Measurements from ENCODE around the gene HES5.

Gene HES5

DNA sequence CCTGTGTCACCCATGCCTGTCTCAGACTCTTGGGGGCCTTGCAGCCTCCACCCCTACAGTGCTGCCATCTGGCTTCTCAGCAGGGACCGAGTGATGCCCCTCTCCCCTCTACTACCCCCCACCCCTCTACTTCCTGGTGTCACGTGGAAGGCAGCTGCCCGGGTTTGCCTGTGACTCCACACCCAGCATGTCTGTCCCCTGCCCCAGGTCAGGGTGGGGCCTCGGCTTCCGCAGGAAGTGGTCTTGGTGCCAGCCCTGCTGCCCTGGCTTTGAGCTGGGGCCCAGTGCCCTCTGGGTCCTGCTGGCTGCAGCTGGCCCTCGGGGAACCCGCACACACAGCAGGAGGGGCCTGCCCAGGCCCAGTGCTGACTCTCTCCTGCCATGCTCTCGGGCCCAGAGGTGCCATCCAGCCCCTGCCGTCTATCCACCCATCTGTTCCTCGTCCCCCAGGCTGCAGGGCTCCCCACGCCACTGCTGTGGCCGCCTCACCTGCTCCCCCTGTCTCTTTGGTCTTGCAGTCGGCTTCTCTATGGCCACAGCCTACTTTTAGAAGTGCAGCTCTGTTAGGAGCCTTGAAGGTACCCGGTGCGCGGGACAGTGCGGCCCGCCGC lies 30.0 kb downstream of the HES5 start:
- no peak for DNase-seq (ENCODE audit: low read depth in 2 of 2)

DNA sequence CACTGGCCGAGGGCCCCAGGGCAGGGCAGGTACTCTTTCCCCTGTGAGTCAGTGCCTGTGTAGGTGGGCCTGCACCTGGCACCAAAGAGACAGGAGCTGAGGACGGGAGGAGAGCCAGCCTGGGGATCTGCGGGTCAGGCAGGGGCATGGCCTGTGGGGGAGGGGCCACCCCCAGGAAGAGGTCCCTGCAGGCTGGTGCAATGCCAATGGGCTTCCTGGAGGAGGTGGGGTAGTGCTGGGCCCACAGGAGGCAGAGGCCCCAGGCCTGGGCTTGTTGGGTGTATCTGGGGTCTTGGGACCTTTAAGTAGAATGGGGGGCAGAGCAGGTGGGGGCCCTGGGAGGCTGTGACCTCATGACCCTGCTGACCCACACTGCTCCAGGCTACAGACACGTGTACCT lies 30.8 kb downstream of the HES5 start:
- DNase-seq (ENCODE audit: low read depth in 2 of 2), result no peak

DNA sequence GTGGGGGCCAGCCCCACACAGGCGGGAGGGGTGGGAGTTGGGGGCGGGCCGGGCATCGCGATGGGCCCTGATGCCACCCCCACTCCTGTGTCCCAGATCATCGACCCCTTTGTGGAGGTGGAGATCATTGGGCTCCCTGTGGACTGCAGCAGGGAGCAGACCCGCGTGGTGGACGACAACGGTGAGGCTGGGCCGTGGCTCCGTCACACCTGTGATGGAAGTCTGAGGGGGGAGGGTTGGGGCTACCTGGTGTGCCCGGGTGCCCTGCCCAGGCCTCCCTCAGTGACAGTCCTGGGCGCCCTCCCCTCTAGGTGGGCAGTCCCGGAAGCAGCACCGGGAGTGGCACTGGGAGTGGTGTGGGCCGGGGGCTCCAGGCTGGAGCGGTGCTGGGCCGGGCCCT lies 31.4 kb downstream of the HES5 start:
- DNase-seq (ENCODE audit: low read depth in 2 of 2), result no peak

DNA sequence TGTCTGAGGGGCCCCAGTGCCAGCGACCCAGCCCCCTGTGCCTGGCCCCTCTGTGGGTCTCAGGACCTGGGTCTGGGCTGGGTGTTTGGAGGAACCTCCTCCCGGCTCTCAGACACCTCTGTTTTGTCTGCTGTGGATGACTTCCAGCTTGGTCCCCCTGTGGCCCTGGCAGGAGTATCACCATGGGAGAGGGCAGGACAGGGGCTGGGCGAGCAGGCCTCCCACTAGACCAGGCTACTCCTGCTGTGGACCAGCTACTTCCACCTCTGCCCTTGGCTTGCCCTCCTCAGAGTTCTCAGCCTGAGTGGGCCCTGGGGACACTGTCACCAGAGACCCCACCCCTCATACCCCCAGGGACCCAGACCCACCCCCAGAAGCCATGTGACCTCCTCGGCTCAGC lies 32.2 kb downstream of the HES5 start:
- DNase-seq (ENCODE audit: low read depth in 2 of 2), result no peak

DNA sequence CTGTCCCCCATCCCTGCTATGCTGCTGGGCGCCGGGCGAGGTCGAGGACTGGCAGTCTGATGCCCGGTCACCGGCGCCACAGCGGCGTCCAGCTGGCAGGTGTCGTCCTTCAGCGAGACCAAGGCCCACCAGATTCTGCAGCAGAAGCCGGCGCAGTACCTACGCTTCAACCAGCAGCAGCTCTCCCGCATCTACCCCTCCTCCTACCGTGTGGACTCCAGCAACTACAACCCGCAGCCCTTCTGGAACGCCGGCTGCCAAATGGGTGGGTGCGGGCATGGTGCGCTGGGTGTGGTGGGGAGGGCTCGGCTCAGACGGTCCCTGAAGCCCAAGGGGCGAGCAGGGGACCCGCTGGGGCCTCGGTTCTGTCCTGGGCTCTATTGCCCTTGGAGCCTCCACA lies 33.3 kb downstream of the HES5 start:
- DNase-seq (ENCODE audit: low read depth in 2 of 2), result no peak

DNA sequence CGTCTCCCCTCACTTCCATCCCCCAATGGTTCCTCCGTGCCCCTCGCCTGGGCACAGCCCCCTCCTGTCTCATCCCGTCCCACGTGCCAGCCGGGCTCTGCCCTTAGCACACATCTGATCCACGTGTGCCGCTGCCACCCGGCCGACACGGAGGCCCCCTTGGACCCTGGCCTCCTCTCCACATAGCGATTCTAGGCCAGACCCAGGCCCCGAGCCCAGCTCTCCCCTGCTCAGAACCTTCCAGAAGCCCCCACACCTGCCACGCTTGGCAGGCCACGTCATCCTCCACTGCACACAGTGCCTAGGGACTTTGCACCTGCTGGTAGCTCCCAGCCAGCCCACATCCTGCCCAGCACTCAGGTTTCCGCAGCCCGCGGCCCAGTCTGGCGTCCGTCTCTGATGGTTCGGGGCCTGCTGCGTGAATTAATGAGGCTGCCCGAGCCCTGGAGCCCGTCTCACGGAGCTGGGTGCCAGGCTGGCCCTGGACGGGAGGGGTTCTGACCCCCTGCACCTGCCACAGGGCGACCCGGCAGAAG lies 33.9 kb downstream of the HES5 start:
- DNase-seq (ENCODE audit: low read depth in 2 of 2), result no peak

DNA sequence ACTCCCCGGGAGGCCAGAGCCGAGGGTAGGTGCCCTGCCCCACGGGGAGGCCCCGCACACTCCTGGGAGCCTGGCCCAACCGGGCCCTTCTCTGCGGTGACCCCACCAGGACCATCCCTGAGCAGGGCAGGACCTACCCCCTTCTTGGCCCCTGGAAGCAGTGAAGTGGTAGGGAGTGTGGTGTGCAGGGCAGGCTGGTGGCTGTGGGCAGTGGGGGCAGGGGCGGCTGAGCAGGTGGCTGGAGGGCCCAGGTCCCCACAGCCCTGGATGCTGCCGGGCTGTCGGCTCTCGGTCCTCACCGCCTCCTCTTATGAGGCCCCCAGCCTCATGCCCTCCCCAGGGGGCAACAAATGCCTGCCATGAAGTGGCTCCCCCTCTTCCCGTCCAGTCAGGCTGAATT lies 34.5 kb downstream of the HES5 start:
- no peak for DNase-seq (ENCODE audit: low read depth in 2 of 2)

DNA sequence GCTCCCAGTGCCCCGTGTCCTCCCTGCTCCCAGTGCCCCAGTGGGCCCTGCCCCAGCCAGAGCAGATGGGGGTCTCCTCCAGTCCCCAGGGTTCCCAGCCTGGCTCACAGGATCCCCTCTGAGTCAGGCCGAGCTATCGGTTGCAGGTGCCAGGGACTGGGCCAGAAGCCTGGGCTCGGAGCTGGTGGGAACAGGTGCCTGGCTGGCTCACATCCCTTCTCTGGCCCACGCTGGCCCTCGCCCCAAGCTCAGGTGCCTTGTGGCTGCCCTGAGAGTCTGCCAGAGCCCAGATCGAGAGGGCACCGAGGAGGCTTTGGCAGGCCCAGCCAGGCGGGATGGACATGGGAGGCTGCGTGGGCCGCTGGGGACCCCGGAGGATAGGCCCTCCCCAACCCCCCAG lies 35.0 kb downstream of the HES5 start:
- no peak for DNase-seq (ENCODE audit: low read depth in 2 of 2)

DNA sequence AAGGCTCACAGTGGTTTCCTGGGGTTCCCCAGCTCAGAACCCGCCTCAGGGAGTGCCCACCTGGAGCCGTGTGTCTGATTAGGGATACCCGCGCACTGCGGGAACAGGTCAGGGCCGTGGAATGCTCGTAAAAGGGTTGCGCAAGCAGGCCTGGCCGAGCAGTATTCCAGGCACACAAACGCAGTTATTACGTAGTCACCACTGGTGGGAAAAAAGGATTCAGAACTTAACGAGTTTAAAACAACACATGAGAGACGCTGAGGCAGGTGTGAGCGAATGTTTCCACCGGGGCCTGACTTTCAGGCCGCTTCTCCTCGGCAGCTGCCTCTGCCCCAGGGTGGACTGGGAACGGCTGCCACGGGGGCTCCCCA lies 35.8 kb downstream of the HES5 start:
- DNase-seq (ENCODE audit: low read depth in 2 of 2), result no peak

DNA sequence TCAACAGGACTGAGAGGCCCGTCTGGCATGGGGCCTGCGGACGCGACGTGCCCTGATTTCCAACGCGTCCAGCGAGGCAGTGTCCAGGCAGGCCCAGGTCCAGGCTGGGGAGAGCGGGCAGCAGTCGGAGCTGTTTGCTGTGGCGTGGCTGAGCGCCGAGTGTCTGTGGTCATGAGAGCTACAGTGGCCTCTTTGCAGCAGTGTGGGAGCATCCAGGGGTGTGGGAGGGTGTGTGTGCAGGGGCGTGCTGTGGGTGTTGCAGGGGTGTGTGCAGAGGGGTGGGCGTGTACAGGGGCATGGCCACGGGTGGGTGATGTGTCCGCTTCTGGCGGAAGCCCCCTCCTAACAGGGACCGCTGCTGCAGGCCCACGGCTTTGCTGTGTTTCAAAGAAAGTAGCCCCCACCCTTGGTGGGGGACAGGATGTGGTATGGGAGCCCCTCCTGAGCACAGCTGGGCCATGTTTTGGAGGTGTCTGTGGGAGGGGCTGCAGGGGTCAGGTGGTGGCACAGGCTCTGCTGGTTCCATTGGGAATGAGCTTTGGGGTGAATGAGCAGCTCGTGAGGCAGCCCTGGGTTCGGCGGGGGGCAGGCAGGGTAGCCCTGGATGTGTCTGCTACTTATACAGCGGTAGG lies 36.3 kb downstream of the HES5 start:
- no peak for DNase-seq (ENCODE audit: low read depth in 2 of 2)

DNA sequence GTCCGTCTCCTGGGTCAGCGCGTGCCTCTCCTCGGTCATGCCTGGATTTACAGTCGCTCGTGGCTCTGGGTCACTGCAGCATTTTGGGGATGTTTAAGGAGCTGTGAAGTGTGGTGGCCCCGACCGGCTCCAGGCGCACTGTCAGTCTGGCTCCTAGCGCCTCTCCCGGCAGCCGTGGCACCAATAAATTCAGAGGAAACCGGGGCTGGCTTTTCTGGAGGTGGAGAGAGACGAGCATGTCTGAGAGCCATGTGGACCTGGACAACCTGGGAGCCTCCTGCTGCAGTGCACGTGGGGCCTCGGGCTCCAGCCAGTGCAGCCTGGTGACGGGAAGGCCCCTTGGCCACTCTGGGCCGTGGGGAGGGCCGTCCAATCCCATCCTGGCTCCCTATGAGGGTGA lies 36.8 kb downstream of the HES5 start:
- no peak for DNase-seq (ENCODE audit: low read depth in 2 of 2)

DNA sequence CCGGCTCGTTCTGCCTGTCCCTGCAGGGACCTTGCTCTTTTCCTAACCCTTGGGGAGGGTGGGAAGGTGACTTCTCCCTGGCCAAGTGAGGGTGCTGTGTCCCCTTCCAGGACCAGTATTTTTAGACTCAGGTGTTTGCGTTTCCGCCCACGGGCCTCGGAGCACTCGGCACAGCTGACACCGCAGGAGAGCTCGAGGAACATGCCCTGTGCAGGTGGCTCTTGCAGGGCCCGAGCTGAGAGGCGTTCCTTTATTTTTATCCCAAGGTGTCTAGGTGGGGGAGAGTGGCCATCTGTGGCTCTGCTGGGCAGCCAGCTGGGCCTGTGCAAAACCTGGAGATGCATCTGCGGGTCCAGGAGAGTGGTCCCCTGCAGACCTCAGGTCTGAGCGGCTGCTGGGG lies 38.0 kb downstream of the HES5 start:
- DNase-seq (ENCODE audit: low read depth in 2 of 2), result no peak

DNA sequence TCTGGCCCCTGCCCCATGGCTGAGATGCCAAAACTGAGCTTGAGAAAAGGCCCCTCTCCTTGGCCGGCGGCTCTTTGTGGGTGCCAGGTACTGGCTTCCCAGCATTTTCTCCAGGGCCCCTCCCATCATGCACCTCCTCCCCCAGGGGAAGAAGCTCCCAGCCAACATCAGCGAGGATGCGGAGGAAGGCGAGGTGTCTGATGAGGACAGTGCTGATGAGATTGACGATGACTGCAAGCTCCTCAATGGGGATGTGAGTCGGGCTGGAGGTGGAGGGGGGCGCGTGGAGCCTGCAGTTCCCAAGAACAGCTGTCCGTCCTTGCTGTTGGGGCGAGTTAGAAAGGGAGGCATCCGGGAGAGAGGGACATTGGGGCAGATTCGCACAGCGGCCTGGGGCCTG lies 40.4 kb downstream of the HES5 start:
- DNase-seq (ENCODE audit: low read depth in 2 of 2), result no peak

DNA sequence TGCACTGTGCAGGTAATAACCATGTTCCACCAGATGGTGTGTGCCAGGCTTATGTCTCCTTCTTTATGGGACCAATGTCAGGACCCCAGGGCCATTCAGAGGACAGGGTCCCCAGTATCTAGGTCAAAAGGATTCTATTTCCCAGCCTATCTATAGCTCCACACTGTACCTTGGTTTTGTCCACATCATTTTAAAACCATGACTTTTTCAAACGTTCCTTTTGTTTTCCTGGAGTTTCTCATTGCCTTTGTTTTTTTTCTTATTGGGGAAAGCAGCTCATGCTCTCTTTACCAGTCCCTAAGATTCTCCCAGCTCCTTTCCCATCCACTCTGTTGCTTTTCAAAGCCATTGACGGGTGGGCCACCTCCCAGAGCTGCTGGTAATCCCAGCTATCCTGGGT lies 41.4 kb downstream of the HES5 start:
- no peak for DNase-seq (ENCODE audit: low read depth in 2 of 2)

DNA sequence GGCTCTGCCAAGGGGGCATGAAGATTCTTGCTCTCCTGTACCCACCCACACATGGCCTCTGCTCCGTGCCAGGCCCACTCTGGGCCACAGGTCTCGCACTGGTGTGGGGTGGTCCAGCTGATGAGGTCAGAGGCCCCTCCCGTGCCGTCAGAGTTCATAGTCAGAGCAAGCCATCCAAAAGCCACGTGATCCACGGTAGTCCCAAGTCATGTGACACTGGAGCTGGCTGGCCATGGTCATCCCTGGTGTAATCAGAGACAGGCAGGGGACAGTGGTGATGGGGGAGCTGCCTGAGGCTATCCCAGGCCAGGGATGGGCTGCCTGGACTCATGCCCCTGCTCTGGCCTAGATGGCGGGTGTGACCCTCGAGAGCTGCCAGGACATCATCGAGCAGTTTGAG lies 43.5 kb downstream of the HES5 start:
- DNase-seq (ENCODE audit: low read depth in 2 of 2), result no peak

DNA sequence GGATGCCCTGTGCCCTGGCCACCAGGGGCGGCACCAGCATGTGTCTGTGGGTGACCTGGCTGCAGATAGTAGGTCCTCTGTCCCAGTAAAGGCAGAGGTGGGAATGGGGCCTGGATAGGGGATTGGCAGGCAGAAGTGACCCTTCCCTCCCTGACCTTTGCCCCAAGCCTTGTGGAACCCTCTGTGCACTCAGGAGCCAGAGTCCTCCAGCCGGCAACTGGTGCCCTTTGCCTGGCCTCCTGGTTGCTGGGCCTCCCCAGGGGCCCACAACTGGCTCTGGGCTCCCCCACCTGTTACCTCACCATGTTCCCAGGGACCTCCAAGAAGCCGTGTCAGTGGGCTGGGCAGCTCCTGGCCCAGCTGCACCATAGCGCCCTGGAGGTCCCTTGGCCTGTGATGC lies 44.0 kb downstream of the HES5 start:
- DNase-seq (ENCODE audit: low read depth in 2 of 2), result no peak

DNA sequence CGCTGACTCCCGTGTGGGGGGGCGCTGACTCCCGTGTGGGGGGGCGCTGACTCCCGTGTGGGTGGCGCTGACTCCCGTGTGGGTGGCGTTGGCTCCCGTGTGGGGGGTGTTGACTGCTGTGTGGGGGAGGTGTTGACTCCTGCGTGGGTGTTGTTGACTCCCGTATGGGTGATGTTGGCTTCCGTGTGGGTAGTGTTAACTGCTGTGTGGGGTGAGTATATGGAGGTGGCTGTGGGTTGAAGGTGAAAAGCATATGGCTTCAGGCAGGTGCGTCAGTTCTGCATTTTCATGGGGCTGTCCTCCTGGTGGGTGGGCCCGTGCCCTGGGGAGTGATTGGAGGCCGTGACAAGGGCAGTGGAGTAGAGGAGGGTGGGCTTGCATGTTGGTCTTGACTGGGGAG lies 46.1 kb downstream of the HES5 start:
- no peak for DNase-seq (ENCODE audit: low read depth in 2 of 2)

DNA sequence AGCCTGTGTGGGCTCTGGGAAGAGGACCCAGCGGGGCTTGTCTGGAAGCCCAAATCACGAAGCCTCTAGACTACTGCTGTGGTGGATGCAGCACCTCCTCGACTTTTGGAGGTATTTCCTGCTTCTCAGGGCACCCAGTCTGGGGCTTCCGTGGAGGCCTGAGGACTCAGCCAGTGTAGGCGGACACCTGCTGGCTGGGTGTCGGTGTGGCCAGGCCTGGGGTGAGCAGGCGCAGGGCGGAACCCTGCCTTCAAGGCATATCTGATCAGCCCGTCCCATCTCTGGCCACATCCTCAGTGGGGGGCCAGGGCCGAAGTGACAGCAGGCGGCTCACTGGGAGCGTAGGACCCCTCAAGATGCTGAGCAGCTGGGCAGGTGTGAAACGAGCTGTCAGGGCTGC lies 47.0 kb downstream of the HES5 start:
- DNase-seq (ENCODE audit: low read depth in 2 of 2), result no peak

DNA sequence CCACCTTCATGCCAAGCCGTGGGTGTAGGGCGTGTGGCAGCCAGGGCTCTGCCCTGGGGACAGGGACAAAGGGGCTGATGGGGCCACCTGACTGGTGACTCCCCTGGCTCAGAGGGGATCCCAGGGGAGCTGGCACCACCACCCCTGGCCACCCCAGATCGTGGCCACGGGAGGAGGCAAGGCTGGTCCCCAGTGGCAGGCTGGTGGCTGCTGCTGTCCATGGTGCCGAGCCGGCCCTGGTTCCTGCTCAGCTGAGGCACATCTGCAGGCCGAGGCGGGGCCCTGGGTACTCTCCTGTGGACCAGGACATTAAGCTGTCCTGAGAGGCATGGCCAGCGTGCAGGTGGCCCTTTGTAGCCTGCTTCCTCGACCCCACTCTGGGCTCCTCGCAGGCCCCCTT lies 47.5 kb downstream of the HES5 start:
- DNase-seq (ENCODE audit: low read depth in 2 of 2), result no peak

DNA sequence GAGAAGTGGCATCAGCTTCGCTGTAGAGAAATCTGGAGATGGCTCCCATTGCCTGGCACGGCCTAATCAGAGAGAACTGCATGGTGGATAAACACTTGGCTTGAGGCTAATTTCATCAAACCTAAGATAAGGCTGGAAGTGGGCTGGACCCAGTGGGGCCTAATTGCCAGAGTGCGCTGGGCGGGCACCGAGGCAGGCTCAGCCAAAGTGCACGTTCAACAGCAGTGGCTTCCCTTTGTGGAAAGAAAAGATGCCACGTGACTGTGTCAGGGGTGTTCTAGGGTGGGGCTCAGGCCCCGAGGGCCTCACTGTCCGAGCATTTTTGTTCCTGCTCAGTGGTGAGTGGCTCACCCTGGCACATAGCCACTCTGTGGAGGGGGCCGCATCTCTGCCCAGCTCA lies 48.2 kb downstream of the HES5 start:
- DNase-seq (ENCODE audit: low read depth in 2 of 2), result no peak

DNA sequence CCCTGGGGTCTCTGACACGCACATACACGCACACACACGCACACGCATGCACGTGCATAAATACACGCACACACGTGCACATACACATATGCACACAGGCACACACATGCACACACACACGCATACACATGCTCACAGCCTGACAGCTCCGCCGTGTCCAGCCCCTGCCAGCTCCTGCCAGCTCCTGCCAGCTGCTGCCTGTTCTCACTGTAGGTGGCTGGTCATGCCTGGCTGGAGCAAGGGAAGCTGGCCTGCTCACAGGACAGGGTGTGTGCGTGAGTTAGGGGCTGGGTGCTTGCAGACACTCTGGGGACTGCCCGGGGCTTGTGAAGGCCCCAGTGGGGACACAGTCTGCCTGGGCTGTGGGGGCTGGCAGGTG lies 49.1 kb downstream of the HES5 start:
- DNase-seq (ENCODE audit: low read depth in 2 of 2), result no peak

DNA sequence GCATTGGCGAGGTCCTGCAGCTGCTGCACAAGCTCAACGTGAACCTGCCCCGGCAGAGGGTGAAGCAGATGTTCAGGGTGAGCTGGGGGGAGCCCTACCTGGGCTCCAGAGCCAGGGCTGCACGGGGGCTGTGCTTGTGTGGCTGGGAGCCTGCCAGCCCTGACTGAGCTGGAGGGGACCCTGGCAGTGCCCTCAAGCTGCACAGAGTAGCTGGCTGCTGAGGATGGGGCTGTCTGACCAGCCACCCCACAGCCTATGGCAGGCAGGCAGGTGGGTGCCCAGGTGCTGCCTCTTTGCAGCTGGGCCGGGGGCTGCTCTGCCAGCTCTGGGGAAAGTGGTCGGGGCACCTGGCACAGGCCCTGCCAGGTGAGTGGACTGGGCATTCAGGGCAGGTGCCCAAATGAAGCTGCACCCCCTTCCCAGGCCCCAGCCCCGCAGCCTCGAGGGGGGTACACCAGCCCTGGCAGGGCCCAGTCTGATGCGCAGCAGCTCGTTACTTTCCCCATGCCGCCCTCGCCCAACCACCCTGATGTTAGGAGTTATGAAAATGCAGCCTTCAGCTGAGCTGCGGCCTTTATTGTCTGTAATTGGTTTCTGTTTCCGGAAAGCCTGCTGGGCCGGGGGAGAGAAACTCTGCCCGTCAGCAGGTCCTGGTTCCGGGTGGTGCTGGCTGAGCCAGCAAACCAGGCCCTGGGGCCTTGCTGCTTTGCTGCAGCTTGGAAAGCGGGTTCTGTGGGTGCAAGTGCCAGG lies 49.7 kb downstream of the HES5 start:
- DNase-seq (ENCODE audit: low read depth in 2 of 2), result no peak

DNA sequence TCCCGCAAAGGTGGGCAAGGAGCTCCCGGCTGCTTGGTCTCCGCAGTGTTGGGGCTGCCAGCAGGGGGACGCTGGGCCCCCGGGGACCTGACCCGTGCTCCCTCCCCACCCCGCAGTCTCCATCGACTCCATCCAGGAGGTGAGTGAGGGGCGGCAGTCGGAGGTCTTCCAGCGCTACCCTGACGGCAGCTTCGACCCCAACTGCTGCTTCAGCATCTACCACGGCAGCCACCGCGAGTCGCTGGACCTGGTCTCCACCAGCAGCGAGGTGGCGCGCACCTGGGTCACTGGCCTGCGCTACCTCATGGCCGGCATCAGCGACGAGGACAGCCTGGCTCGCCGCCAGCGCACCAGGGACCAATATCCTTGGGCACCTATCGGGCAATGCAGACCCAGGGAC lies 50.4 kb downstream of the HES5 start:
- no peak for DNase-seq (ENCODE audit: low read depth in 2 of 2)
